Brain microvascular endothelial cell (primary cell): Measurements from ENCODE around the gene TSPOAP1.

ENCODE experiments used
- DNase-seq: peaks from one replicate; pipeline ENCODE4 v3.0.0-alpha.2; 2020
- H3K27ac ChIP-seq: fragments of 250-450 bp; sonication (Bioruptor Pico); 2 replicates; pipeline ENCODE4 v1.5.1; 2020; ENCODE audit warnings: mild to moderate bottlenecking, moderate library complexity
- H3K27me3 ChIP-seq: fragments of 250-450 bp; sonication (Bioruptor Pico); replicated peaks from 2 replicates; pipeline ENCODE4 v1.5.1; 2020; ENCODE audit warnings: mild to moderate bottlenecking
- H3K36me3 ChIP-seq: fragments of 250-450 bp; sonication (Bioruptor Pico); replicated peaks from 2 replicates; pipeline ENCODE4 v1.5.1; 2020; ENCODE audit warnings: mild to moderate bottlenecking
- H3K4me3 ChIP-seq: 2 replicates; pipeline ENCODE4 v1.5.1; 2011; ENCODE audit warnings: low read depth, mild to moderate bottlenecking, control low read depth, low read length, moderate library complexity
- CTCF ChIP-seq: IDR thresholded peaks from 2 replicates; pipeline ENCODE4 v1.5.1; 2011; ENCODE audit warnings: low read depth, mild to moderate bottlenecking, moderate library complexity, low read length, control low read depth, inconsistent platforms; ENCODE audit errors: missing control alignments
- in situ Hi-C: cut with HindIII; loops from 2 replicates; pipeline ENCODE4 v1.10.0; 2017; ENCODE audit warnings: low sequenced_read_pairs, low pct_ligation_motif_present

Gene TSPOAP1

GRCh38 chr17:58302171-58302918, 26.2 kb downstream of the TSPOAP1 start:
- no peak for DNase-seq
- in situ Hi-C loops = no loop called here

GRCh38 chr17:58301504-58302150, 27.0 kb downstream of the TSPOAP1 start:
- no peaks in the 10 kb centered on the region for H3K36me3 ChIP-seq
- H3K4me3 ChIP-seq = no peak overlapping the region
- no peak for DNase-seq
- H3K27ac ChIP-seq = no peak overlapping the region
- in situ Hi-C loops = no loop called here
- no peak for TF ChIP-seq CTCF
- H3K27me3 ChIP-seq = no peaks in the 10 kb centered on the region

More at GRCh38 chr17:58302171-58302918, 26.2 kb downstream of the TSPOAP1 start:
- TF ChIP-seq CTCF = no peak
- Histone ChIP-seq H3K27me3 (no peaks in the 10 kb centered on the region), H3K4me3 (no peak overlapping the region), H3K27ac (no peak overlapping the region), H3K36me3 (no peaks in the 10 kb centered on the region)

GRCh38 chr17:58300336-58300735, 28.3 kb downstream of the TSPOAP1 start:
- H3K4me3 ChIP-seq = no peak overlapping the region
- H3K36me3 ChIP-seq = no peaks in the 10 kb centered on the region
- no peak for DNase-seq
- H3K27me3 ChIP-seq = no peaks in the 10 kb centered on the region
- H3K27ac ChIP-seq = no peak overlapping the region
- TF ChIP-seq CTCF = no peak
- in situ Hi-C loops = no loop called here

- no peak for DNase-seq
- TF ChIP-seq CTCF = no peak
- Histone ChIP-seq H3K36me3 (no peaks in the 10 kb centered on the region), H3K27ac (no peak overlapping the region), H3K4me3 (no peak overlapping the region), H3K27me3 (no peaks in the 10 kb centered on the region)
- in situ Hi-C loops = no loop called here
Observed at GRCh38 chr17:58294034-58294433, 34.6 kb downstream of the TSPOAP1 start.

- H3K27me3 ChIP-seq = no peaks in the 10 kb centered on the region
- in situ Hi-C loops = no loop called here
- H3K4me3 ChIP-seq = no peak overlapping the region
- no peak for DNase-seq
- H3K27ac ChIP-seq = no peak overlapping the region
- no peak for TF ChIP-seq CTCF
- no peaks in the 10 kb centered on the region for H3K36me3 ChIP-seq
Observed at GRCh38 chr17:58291246-58291645, 37.3 kb downstream of the TSPOAP1 start.
